Embryonic facial prominence (tissue), 1 donor: Measurements from ENCODE around the gene C19orf85.

Source experiments
- DNase-seq: peaks from one replicate; pipeline ENCODE4 v3.0.0-alpha.2; 2016; ENCODE audit errors: extremely low spot score

Gene C19orf85

DNA sequence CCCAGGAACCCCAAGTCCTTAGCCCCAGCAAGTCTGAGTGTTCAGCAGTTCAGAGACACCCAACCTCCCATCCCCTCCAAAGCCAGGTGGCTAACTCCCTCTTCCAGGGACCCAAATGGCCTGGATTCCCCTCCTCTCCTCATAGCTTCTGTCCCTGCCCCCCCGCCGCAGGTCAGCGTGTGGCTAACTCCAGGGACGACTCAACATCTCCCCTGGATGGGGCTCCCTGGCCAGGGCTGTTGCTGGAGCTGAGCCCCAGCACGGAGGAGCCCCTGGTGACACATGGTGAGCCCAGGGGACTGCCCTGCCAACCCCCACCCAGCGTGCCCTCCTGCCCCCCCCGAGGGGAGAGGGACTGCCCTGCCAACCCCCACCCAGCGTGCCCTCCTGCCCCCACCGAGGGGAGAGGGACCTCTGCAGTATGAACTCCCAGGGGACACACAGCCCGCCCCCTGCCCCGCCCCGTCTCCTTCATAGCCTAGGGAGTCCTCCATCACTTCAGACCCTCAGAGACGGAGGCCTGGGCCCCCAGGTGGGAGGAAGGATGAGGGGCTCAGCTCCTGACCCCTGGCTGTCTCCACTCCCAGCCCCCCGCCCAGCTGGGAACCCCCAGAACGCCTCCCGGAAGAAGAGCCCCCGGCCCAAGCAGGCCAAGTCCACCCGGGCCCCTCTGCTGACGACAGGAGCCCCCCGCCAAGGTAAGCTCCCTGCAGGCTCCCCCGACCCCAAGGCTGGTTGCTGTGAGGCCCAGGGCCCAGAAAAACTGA lies 25.3 kb upstream of the C19orf85 start:
- no peak for DNase-seq

DNA sequence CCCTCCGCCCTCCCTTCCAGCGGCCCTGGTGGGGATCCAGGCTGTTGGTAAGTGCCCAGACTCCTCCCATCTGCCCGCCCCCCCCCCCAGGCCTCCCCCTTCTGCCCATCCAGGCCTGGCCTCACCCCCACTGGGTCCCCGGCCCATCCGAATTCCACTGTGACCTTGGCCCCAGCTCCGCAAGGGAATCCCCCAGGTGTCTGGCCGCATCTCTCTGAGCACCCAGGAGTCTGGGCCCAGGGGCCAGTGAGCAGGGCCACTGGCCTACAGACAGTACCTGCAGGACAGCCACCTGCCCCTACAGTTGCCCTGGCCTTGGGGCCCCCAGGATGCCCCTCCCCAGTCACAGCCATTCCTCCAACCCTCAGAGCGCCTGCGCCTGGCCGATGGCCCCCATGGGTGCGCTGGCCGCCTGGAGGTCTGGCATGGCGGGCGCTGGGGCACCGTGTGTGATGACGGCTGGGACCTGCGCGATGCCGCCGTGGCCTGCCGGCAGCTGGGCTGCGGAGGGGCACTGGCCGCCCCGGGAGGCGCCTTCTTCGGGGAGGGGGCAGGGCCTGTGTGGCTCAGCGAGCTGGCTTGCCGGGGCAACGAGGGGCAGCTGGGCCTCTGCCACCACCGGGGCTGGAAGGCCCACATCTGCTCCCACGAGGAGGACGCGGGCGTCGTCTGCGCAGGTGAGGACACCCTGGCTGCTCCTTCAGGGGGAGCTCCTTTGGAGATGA lies 24.6 kb upstream of the C19orf85 start:
- no peak for DNase-seq

DNA sequence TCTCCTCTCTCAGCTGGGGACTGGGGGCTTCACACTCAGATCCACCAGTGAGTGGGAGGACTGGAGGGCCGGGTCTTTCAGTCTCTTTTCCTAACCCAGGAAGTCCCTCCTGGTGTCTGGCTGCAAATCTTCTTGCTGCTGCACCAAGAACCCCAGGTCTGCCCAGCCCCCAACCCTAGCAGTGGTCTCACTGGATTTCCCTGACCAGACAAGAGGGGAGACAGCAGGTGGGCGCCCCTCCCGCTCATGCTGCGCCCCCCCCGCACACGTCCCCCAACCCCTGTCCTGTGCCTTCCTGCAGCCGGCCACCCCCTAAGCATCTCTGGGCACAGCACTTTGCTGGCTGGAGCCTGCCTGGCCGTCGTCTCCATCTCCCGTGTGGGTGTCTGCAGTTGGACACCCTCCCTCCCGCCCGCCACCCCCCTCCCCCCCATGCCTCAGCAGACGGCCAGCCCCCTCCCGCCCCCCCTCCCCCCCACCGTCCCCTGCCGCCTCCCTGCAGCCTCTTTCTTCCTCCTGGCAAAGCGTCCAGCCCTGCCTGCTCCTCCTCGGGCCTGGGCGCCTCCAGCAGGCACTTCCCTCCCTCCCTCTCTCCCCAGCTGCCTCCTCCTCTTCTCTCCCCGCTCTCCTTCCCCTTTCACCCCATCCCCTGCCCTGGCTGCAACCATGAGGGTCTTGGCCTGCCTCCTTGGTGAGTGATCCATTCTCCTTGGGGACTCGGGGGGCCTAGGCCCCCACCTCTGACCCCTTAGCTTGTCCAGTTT lies 23.6 kb upstream of the C19orf85 start, which contains the start of gene SSC5D:
TSS of gene SSC5D (plus strand) at position 513 of the 764 bp plus-strand sequence. CDS start at position 667, 154 bp downstream.
- DNase-seq, result no peak

DNA sequence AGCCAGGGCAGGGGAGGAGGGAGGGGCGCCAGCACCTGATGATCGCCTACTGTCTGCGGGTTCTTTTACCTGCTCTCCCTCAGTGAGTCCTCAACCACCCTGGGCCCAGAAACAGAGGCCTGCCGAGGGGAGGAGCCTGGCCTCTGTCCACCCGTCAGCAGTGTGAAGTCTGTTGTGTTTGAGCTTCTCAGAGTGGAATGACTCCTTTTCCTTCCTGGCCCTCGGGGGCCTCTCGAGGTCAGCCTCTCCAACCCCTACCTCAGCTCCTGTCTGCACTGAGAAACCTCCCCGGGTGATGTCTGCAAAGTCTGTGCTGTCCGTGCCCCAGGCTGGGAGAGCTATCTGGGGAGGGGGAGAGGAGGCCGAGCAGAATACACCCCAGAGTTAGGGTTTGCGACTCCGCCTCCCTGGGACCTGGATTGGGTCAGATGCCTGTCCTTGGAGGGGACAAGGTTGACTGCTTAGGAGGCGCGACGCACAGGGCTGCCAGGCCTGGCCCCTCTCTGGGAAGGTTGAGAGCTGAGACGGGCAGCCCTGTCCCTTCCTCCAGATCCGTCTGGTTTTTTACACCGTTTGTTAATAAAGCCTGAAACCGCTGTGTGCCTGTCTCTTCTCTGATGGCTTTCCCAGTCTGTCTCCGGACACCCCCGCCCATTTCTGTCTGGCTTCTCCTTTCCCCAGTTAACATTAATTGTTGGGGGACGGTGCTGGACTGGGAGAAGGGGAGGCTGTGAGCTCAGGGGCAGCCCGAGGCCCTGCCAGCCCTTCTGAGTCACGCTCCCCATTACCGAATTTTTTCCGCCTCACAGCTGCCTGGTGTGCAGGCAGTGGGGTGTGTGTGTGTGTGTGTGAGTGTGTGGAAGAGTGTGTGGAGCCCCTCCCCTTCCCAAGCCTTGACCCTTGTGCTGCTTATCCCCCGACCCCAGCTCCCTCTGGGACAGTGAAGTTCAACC lies 22.7 kb upstream of the C19orf85 start:
- no peak for DNase-seq

DNA sequence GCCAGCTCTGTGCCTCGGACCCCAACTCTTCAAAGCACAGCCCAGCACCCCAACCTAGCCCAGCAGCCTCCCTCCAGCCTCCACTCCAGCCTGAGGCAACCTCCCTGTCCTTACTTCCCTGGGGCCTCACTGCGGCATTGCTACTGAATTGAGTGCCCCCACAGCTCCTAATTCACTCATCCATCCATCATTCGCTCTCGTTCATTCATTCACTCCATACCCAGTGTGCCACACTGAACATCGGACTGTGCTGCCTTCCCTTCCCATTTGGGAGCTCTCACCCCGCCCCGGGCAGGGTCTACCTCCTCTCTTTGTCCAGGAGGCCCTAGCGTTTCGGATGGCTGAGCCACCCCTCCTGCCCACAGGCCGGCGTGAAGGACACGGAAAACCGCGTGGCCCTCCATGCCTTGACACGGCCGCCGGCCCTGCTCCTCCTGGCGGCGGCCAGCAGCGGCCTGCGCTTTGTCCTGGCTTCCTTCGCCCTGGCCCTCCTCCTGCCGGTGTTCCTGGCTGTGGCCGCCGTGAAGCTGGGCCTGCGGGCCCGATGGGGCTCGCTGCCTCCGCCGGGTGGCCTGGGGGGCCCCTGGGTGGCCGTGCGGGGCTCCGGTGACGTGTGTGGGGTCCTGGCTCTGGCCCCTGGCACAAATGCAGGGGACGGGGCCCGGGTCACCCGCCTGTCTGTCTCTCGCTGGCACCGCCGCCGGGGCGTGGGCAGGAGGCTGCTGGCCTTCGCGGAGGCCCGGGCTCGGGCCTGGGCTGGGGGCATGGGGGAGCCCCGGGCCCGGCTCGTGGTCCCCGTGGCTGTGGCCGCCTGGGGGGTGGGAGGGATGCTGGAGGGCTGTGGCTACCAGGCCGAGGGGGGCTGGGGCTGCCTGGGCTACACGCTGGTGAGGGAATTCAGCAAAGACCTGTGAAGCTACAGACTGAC lies 21.8 kb upstream of the C19orf85 start:
- DNase-seq, result no peak

DNA sequence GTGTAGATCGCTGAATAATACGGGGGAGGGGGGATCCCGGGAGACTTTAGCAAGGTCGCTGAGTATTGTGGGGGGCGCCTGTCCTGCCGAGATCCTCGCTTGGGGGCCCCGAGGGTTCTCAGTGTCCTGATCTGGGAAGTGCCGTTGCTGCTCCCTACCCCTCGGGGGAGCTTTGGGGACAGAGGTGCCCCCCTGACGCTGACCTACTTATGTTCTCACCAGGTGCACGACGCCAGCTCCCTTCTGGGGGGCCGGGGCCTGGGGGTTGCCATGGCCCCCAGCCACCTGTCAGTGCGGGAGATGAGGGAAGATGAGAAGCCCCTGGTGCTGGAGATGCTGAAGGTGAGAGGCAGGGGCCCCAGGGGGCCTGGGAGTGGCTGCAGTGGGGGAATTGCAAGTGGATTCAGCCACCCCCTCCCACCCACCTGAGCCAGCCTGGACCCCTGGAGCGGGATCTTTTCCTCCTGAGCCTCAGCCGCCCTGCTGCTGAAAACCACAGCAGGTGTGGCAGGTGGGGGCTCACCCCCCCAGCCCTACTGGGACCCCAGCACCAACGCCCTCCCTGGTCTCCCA lies 21.0 kb upstream of the C19orf85 start:
- no peak for DNase-seq

DNA sequence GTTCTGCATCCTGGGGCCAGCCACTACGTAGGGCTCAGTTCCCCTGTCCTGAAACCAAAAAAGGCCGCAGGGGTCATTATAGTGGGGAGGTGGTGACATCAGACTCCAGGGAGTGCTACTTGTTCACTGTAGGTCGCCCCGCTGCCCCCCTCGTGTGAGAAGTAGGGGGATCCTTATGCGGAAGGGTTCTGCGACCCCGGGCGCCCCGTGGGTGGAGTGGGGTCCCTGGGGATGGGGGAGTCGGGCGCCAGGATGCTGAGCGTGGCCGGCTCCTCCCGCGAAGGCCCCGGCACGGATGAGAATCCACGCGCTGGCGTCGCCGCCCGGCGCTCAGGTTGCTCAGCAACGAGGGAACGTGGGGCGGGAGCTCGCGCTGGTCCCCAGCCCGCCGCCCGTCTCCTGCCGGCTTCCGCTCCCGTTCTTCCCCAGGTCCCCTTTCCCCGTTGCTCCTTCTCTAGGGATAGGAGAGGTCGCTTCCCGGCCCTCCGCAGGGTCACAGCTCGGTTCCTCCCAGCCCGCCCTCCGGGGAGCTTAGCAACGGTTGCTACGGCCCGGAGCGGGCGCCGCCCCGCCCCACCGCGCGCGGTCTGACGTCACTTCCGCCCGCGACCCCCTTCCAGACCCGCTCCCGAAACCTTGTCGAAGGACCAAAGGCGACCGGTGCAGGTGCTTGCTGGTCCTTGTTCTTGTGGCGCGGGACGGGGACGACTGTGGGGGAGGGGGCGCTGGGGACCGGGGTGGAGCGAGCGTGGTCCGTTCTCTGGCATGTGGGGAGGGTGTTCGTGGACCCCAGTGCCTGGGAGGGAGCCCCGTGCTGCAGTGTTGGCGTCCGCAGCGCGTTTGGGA lies 20.3 kb upstream of the C19orf85 start, which contains the start of gene NAT14:
TSS of gene NAT14 (plus strand) at position 596 of the 846 bp plus-strand sequence. CDS start 521 bp downstream, outside the sequence.
- DNase-seq, result peak; percentile 40

DNA sequence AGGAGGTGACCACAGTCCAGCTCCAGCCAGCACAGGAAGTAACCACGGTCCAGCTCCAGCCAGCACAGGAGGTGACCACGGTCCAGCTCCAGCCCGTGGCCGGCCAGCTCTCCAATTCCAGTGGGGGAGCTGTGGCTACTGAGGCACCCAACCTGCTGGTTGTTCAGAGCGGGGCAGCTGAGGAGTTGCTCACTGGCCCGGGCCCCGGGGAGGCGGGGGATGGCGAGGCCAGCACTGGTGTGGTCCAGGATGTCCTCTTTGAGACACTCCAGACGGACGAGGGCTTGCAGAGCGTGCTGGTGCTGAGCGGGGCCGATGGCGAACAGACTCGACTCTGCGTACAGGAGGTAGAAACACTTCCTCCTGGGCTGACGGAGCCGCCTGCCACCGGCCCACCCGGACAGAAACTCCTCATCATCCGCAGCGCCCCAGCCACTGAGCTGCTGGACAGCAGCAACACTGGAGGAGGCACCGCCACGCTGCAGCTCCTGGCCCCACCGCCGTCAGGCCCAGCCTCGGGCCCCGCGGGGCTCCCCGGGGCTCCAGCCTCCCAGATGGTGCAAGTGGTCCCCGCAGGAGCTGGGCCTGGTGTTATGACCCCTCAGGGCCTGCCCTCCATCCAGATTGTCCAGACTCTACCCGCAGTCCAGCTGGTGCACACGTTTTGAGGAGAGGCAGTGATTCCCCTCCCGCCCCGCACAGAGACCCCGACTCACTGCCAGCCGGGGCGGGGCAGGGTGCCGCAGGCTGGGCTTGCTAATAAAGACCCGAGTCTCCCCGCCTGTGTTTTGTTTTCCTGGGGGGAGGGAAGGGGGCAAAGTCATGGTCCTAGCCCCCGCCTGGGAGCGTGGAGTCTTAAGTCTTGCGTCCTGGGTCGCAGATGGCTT lies 19.4 kb upstream of the C19orf85 start:
- DNase-seq, result no peak

DNA sequence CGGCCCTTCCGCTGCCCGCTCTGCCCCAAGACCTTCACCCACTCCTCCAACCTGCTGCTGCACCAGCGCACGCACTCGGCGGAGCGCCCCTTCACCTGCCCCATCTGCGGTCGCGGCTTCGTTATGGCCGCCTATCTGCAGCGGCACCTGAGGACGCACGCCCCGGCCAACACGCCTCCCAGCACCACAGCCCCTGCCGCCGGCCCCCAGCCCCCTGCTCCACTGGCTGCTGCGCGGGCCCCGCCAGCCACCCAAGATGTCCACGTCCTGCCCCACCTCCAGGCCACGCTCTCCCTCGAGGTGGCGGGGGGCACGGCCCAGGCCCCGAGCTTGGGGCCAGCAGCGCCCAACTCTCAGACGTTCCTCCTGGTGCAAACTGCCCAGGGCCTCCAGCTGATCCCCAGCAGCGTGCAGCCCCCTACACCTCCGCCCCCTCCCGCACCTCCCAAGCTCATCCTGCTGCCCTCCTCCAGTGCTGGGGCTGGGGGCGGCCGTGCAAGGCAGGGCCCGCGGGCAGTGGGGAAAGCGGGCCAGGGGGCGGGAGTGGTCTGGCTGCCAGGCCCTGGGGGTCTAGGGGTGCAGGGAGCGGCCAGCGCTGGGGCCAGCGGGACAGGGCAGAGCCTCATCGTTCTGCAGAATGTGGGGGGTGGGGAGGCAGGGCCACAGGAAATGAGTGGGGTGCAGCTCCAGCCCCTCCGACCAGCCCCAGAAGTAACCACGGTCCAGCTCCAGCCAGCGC lies 18.6 kb upstream of the C19orf85 start:
- DNase-seq, result no peak

DNA sequence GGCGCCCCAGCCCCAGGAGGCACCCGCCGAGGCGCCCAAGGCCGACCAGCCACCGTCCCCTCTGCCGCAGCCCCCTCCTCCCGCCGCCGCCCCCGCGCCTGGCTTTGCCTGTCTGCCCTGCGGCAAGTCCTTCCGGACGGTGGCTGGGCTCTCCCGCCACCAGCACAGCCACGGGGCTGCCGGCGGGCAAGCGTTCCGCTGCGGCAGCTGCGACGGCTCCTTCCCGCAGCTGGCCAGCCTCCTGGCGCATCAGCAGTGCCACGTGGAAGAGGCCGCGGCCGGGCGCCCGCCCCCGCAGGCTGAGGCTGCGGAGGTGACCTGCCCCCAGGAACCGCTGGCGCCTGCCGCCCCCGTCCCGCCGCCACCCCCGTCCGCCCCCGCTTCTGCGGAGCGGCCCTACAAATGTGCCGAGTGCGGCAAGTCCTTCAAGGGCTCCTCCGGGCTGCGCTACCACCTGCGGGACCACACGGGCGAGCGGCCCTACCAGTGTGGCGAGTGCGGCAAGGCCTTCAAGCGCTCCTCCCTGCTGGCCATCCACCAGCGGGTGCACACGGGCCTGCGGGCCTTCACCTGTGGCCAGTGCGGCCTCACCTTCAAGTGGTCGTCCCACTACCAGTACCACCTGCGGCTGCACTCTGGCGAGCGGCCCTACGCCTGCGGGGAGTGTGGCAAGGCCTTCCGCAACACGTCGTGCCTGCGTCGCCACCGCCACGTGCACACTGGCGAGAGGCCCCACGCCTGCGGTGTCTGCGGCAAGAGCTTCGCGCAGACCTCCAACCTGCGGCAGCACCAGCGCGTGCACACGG lies 17.8 kb upstream of the C19orf85 start:
- no peak for DNase-seq

DNA sequence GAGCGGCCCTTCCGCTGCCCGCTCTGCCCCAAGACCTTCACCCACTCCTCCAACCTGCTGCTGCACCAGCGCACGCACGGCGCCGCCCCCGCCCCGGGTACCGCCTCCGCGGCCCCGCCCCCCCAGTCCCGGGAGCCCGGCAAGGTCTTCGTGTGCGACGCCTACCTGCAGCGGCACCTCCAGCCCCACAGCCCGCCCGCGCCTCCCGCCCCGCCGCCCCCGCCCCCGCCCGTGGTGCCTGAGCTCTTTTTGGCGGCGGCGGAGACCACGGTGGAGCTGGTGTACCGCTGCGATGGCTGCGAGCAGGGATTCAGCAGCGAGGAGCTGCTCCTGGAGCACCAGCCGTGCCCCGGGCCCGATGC lies 17.2 kb upstream of the C19orf85 start:
- DNase-seq, result no peak

DNA sequence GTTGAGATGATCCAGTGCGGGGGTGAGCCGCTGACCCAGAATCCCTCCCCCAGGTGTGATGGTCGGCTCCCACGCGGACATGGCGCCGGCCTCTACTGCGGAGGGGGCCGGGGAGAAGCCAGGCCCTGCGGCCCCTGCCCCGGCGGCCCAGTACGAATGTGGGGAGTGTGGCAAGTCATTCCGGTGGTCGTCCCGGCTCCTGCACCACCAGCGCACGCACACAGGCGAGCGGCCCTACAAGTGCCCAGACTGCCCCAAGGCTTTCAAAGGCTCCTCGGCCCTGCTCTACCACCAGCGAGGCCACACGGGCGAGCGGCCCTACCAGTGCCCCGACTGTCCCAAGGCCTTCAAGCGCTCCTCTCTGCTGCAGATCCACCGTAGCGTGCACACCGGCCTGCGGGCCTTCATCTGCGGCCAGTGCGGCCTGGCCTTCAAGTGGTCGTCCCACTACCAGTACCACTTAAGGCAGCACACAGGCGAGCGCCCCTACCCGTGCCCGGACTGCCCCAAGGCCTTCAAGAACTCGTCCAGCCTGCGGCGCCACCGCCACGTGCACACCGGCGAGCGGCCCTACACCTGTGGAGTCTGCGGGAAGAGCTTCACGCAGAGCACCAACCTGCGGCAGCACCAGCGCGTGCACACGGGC lies 16.7 kb upstream of the C19orf85 start:
- DNase-seq, result no peak

DNA sequence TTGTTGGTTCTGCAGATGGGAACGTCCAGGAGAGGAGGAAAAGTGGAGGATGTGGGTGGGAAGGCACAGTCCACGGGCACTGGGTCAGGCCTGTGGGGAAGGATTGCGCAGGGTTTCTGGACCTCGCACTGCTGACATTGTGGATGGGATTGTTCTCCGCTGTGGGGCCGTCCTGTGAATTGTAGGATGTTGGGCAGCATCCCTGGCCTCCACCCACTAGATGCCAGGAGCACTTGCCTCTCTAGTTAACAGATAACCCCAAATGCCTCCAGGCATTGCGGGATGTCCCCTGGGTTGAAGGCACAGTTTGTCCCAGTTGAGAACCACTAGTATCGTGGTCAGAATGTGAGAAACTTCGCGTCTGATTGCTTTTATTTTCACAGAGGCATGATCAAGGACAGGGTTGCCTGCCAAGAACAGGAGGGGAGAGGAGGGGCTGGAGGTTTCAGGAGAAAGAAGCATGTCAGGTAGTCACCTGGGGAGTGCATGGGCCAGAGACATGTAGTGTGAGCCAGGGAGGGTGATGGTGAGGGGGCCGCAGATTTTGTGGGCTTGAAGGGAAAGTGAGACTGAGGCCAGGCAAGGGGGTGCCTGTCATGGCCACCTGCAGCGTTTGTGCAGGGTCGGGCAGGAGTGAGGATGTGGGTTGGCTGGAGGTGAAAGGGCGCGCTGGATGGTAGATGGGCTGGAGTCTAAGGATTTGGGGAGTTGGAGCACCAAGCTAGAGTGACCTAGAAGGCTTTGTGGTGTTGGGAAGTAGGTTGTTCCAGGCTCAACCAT lies 15.1 kb upstream of the C19orf85 start:
- DNase-seq, result no peak

DNA sequence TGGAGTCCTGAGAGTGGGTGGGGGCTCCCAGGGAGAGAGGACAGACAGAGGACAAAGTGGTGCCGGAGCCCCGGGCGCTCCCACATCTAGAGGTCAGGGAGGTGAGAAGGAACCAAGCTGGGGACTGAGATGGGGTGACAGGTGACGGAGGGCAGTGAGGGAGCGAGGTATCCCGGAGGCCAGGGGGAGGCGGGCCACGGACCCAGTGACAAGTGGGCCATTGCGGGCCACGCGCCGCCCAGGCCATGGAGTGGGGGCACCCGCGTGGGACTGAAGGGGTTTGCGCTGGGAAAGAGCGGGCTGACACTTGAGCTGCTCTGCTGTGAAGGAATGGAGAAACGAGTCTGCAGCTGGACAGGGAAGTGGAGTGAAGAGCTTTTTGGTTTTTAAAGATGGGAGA lies 14.5 kb upstream of the C19orf85 start:
- no peak for DNase-seq

DNA sequence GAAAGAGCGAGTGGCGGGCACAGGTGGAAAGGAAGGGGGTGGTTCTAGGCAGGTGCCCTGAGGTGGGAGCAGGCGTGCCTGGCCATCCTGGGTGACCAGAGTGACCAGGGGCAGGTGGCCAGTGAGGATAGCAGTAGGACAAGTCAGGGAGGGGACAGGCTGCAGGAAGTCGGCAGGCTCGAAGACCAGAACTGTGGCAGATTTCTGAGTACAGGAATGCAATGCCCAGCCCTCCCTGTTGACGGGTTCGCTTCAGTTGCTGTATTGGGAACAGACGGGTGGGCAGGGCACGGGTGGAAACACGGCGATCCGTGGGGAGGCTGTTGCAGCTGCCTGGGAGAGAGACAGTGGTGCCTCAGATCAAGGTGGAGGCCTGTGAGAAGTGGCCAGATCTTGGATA lies 13.8 kb upstream of the C19orf85 start:
- no peak for DNase-seq
